UCSD-AML1 (cell line): ENCODE data around the gene FAM25C.
"Not testable (repeated sequence)": the region's sequence is repeated elsewhere in the genome, so short reads cannot be mapped to it uniquely, and the experiment has no call there.

Experiments used
- DNase-seq: peaks from one replicate; lab custom pipeline; 2025; ENCODE audit not compliant: unreplicated experiment; lab: John Stamatoyannopoulos, UW

The FAM25C gene

GRCh38 chr10:47959677-47960076, 39.9 kb downstream of the FAM25C start:
- DNase-seq: not testable (repeated sequence)

GRCh38 chr10:47957158-47957557, 42.4 kb downstream of the FAM25C start:
- not testable (repeated sequence) for DNase-seq

GRCh38 chr10:47947424-47947823, 52.2 kb downstream of the FAM25C start:
- DNase-seq: not testable (repeated sequence)
